PC-9 (cell line): Measurements from ENCODE around the gene KAT6B. TPM values are rescaled to one million over a fixed set of nuclear protein-coding genes. Genes with fewer than 3 reads are reported as not detected.
"Not testable (repeated sequence)": the region's sequence is repeated elsewhere in the genome, so short reads cannot be mapped to it uniquely, and the experiment has no call there.

Experiments used
- BruUV-seq: library from RNA; stranded (reverse); fragments of 400-500 nt; replicated peaks from 2 replicates; lab custom pipeline; 2021; lab: Mats Ljungman, UMichigan
- CTCF ChIA-PET: fragments of 300-600 bp; sonication (Branson Sonifier 250); formaldehyde crosslinking; loops from one replicate; lab custom pipeline; 2022; ENCODE audit warnings: antibody characterized with exemption; lab: Charles Lee
- POLR2A ChIA-PET: fragments of 300-600 bp; sonication (Branson Sonifier 250); formaldehyde crosslinking; loops from one replicate; lab custom pipeline; 2022; ENCODE audit warnings: antibody characterized with exemption; ENCODE audit not compliant: unreplicated experiment; lab: Charles Lee
- DNase-seq, 2 experiments: peaks; one replicate each; pipeline versions ENCODE4 v3.0.0 to v3.0.0-alpha.2; 2015 to 2022; ENCODE audit warnings: mixed read lengths in 1 of 2
- H2AFZ ChIP-seq: fragments of 200-600 bp; sonication (generic); 2 replicates; pipeline ENCODE4 v1.8.1; 2017; ENCODE audit warnings: antibody characterized with exemption
- H3F3A ChIP-seq: fragments of 200-600 bp; sonication (generic); 2 replicates; pipeline ENCODE4 v1.8.1; 2017; ENCODE audit warnings: antibody characterized with exemption, mild to moderate bottlenecking, low read depth; ENCODE audit not compliant: insufficient read depth
- H3K27ac ChIP-seq: fragments of 200-600 bp; sonication (generic); 2 replicates; pipeline ENCODE4 v1.6.1; 2016; ENCODE audit warnings: mixed run types
- H3K27me3 ChIP-seq: fragments of 200-600 bp; sonication (generic); 2 replicates; pipeline ENCODE4 v1.6.1; 2016; ENCODE audit warnings: low read depth, mixed run types; ENCODE audit not compliant: insufficient read depth
- H3K36me3 ChIP-seq: fragments of 200-600 bp; sonication (generic); 2 replicates; pipeline ENCODE4 v1.6.1; 2016; ENCODE audit warnings: low read depth, mixed run types
- H3K4me1 ChIP-seq: fragments of 200-600 bp; sonication (generic); replicated peaks from 2 replicates; pipeline ENCODE4 v1.6.1; 2016; ENCODE audit warnings: mixed run types; ENCODE audit not compliant: insufficient read depth
- H3K4me2 ChIP-seq: fragments of 200-600 bp; sonication (generic); 2 replicates; pipeline ENCODE4 v1.6.1; 2017; ENCODE audit warnings: mixed run types
- H3K4me3 ChIP-seq: fragments of 200-600 bp; sonication (generic); 2 replicates; pipeline ENCODE4 v1.6.1; 2016; ENCODE audit warnings: mixed run types
- H3K79me2 ChIP-seq: fragments of 200-600 bp; sonication (generic); 2 replicates; pipeline ENCODE4 v1.6.1; 2017; ENCODE audit warnings: low read depth, mixed run types
- H3K9me2 ChIP-seq: fragments of 200-600 bp; sonication (generic); 2 replicates; pipeline ENCODE4 v1.8.1; 2017; ENCODE audit warnings: mild to moderate bottlenecking; ENCODE audit not compliant: insufficient read depth
- H3K9me3 ChIP-seq: fragments of 200-600 bp; sonication (generic); 2 replicates; pipeline ENCODE4 v1.8.1; 2016; ENCODE audit warnings: low read depth; ENCODE audit not compliant: insufficient read depth
- H4K20me1 ChIP-seq: fragments of 200-600 bp; sonication (generic); 2 replicates; pipeline ENCODE4 v1.8.1; 2017; ENCODE audit not compliant: insufficient read depth
- CTCF ChIP-seq: fragments of 200-600 bp; sonication (generic); conservative IDR thresholded peaks from 2 replicates; pipeline ENCODE4 v1.6.1; 2017; ENCODE audit warnings: mixed run types, antibody characterized with exemption, mild to moderate bottlenecking, moderate library complexity
- EZH2 ChIP-seq: fragments of 200-600 bp; sonication (generic); IDR thresholded peaks from 2 replicates; pipeline ENCODE4 v1.8.0; 2017; ENCODE audit warnings: antibody characterized with exemption, low read depth
- intact Hi-C: fragments of 100-400 bp; cut with micrococcal nuclease; formaldehyde crosslinking; loops from one replicate; pipeline ENCODE4 v1.10.0; 2022; ENCODE audit not compliant: unreplicated experiment
- total RNA-seq: library from RNA; stranded (reverse); gene quantifications from 2 replicates; pipeline ENCODE4 v1.2.3, GENCODE V29; 2021

KAT6B gene
- total RNA-seq, 1 experiment from 2014 or later = 30.9 TPM

- no peak for DNase-seq
- H2AFZ ChIP-seq = no peak overlapping the region
- H3K27ac ChIP-seq = no peak overlapping the region
- no peaks in the 10 kb centered on the region for H3K9me3 ChIP-seq
- no peak overlapping the region for H3K4me3 ChIP-seq
- BruUV-seq = no TSS peak
- H4K20me1 ChIP-seq = no peaks in the 10 kb centered on the region
- POLR2A ChIA-PET = no interaction called here
- H3K4me2 ChIP-seq = no peak overlapping the region
- H3K27me3 ChIP-seq = no peaks in the 10 kb centered on the region
- no peaks in the 10 kb centered on the region for H3K36me3 ChIP-seq
- TF ChIP-seq CTCF (no peak), EZH2 (no peak)
- H3K9me2 ChIP-seq = no peaks in the 10 kb centered on the region
- intact Hi-C loops = no loop called here
- peaks cover 63% of the 10 kb centered on the region for H3K79me2 ChIP-seq
- CTCF ChIA-PET = no interaction called here
- peaks cover 61% of the 10 kb centered on the region for H3F3A ChIP-seq
- H3K4me1 ChIP-seq = peaks cover 82% of the 10 kb centered on the region
Measured at GRCh38 chr10:74919671-74920070, 93.3 kb downstream of the KAT6B start.

GRCh38 chr10:74921070-74921469 lies 94.7 kb downstream of the KAT6B start:
- Histone ChIP-seq H3F3A (peaks cover 69% of the 10 kb centered on the region), H3K4me2 (peak overlapping the region; percentile 74), H3K27ac (peak overlapping the region; percentile 92), H3K79me2 (peaks cover 64% of the 10 kb centered on the region), H3K4me1 (peaks cover 90% of the 10 kb centered on the region)
- H3K4me3 ChIP-seq, H3K36me3 ChIP-seq, H3K9me2 ChIP-seq, H3K9me3 ChIP-seq, BruUV-seq, CTCF ChIA-PET, H4K20me1 ChIP-seq, H2AFZ ChIP-seq, H3K27me3 ChIP-seq, intact Hi-C loops, DNase-seq, POLR2A ChIA-PET: not testable (repeated sequence)

GRCh38 chr10:74921744-74922143 lies 95.3 kb downstream of the KAT6B start:
- CTCF ChIA-PET = no interaction called here
- Histone ChIP-seq H3K4me3 (no peak overlapping the region), H3K36me3 (no peaks in the 10 kb centered on the region), H3K9me3 (no peaks in the 10 kb centered on the region), H3K4me1 (peaks cover 89% of the 10 kb centered on the region), H4K20me1 (no peaks in the 10 kb centered on the region), H3F3A (peaks cover 62% of the 10 kb centered on the region), H3K79me2 (peaks cover 71% of the 10 kb centered on the region), H2AFZ (no peak overlapping the region), H3K4me2 (peak overlapping the region; percentile 74), H3K27ac (peak overlapping the region; percentile 92), H3K9me2 (no peaks in the 10 kb centered on the region), H3K27me3 (no peaks in the 10 kb centered on the region)
- peak in 1 of 2 experiments; percentile 42 for DNase-seq
- POLR2A ChIA-PET = no interaction called here
- TF ChIP-seq EZH2 = no peak
- no peak for TF ChIP-seq CTCF
- no TSS peak for BruUV-seq
- intact Hi-C loops = no loop called here

GRCh38 chr10:74922921-74923320 lies 96.5 kb downstream of the KAT6B start:
- peaks cover 79% of the 10 kb centered on the region for H3K79me2 ChIP-seq
- no peaks in the 10 kb centered on the region for H3K36me3 ChIP-seq
- TF ChIP-seq CTCF = no peak
- no peak for TF ChIP-seq EZH2
- H2AFZ ChIP-seq = no peak overlapping the region
- peak overlapping the region; percentile 74 for H3K4me2 ChIP-seq
- H3K4me3 ChIP-seq = peak overlapping the region; percentile 8; the same call in 1 of the 2 replicates
- peaks cover 52% of the 10 kb centered on the region for H3F3A ChIP-seq
- H3K27ac ChIP-seq = peak overlapping the region; percentile 92
- BruUV-seq = no TSS peak
- no peaks in the 10 kb centered on the region for H3K27me3 ChIP-seq
- no peaks in the 10 kb centered on the region for H4K20me1 ChIP-seq
- DNase-seq = peak in 1 of 2 experiments; percentile 98
- H3K9me3 ChIP-seq = no peaks in the 10 kb centered on the region
- H3K9me2 ChIP-seq = no peaks in the 10 kb centered on the region
- peaks cover 89% of the 10 kb centered on the region for H3K4me1 ChIP-seq
- ChIA-PET CTCF (no interaction called here), POLR2A (interaction anchor here (0.7 kb wide), 2 partner anchors 50 to 153 kb away, joined by 3 to 4 read pairs; no protein-coding TSS in a partner anchor)
- intact Hi-C loops = loop anchor here (1.0 kb wide), 1 partner anchor 97 kb away; the partner anchor contains the start of gene KAT6B
